Left ventricle myocardium inferior (tissue), 1 donor: ENCODE measurements around the gene FAU. TPM values are rescaled to one million over a fixed set of nuclear protein-coding genes. Genes with fewer than 3 reads are reported as not detected.

Experiments
- DNase-seq: peaks from one replicate; pipeline ENCODE4 v3.0.0-alpha.2; 2020
- H3K27ac ChIP-seq: fragments of 200-600 bp; replicated peaks from 2 replicates; pipeline ENCODE4 v1.8.0; 2021
- H3K27me3 ChIP-seq: fragments of 200-600 bp; 2 replicates; pipeline ENCODE4 v1.8.0; 2021; ENCODE audit warnings: low read depth
- H3K36me3 ChIP-seq: fragments of 200-600 bp; 2 replicates; pipeline ENCODE4 v1.8.0; 2021
- H3K4me1 ChIP-seq: fragments of 200-600 bp; 2 replicates; pipeline ENCODE4 v1.8.0; 2021
- H3K4me3 ChIP-seq: fragments of 200-600 bp; 2 replicates; pipeline ENCODE4 v1.8.0; 2021; ENCODE audit warnings: mild to moderate bottlenecking, moderate library complexity
- H3K9me3 ChIP-seq: fragments of 200-600 bp; replicated peaks from 2 replicates; pipeline ENCODE4 v1.8.0; 2021
- intact Hi-C: fragments of 100-400 bp; cut with micrococcal nuclease; formaldehyde crosslinking; loops from one replicate; pipeline ENCODE4 v1.11.0; 2022
- total RNA-seq: library from RNA; stranded (reverse); fragmentation: NEBNext Ultra II Directional; extraction: Animal tissue kit (Norgen Biotek cat#: 25700); gene quantifications from one replicate; pipeline ENCODE4 v1.2.1, GENCODE V29; 2021
- TF ChIP-seq, protein P1 (sequence below): fragments of 200-600 bp; IDR thresholded peaks from 2 replicates; pipeline ENCODE4 v1.8.0; 2021; ENCODE audit warnings: antibody characterized with exemption, mild to moderate bottlenecking, borderline replicate concordance
- donor health status: DM: no; HTN: yes; CAD: no; lungs with severe emphysema.

FAU gene
- total RNA-seq, 1 donor from 2014 or later: 629 TPM

DNA sequence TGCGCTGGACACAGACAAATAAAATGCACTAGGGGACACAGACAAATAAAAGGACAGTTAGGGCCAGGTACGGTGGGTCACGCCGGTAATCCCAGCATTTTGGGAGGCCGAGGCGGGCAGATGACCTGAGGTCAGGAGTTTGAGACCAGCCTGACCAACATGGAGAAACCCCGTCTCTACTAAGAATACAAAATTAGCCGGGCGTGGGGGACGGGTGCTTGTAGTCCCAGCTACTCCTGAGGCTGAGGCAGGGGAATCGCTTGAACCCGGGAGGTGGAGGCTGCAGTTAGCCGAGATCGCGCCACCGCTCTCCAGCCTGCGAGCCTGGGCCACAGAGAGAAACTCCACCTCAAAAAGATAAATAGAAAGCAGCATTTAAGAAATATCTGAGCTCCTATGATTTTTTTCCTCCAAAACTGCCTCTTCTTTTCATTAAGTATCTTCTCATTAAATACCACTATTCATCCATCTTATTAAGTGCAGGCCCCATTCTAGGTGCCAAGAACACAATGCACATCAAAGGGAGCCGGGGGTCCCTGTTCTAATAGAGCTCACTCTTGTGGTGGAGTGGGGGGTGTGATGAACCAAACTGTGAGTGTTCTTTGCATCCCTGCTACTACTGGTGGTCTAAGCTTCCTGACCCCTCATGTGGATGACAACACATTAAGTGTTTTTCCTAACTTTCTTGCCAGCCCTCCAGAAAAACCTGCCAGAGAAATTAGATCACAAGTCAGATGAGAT, 3.7 kb downstream of the FAU start:
- Histone ChIP-seq H3K27me3 (no peaks in the 10 kb centered on the region), H3K9me3 (no peaks in the 10 kb centered on the region), H3K4me1 (peaks cover 77% of the 10 kb centered on the region), H3K4me3 (peak overlapping the region; percentile 96), H3K36me3 (peaks cover 47% of the 10 kb centered on the region), H3K27ac (peak overlapping the region; percentile 89)
- DNase-seq: no peak
- intact Hi-C loops: no loop called here
- TF ChIP-seq, protein P1, sequence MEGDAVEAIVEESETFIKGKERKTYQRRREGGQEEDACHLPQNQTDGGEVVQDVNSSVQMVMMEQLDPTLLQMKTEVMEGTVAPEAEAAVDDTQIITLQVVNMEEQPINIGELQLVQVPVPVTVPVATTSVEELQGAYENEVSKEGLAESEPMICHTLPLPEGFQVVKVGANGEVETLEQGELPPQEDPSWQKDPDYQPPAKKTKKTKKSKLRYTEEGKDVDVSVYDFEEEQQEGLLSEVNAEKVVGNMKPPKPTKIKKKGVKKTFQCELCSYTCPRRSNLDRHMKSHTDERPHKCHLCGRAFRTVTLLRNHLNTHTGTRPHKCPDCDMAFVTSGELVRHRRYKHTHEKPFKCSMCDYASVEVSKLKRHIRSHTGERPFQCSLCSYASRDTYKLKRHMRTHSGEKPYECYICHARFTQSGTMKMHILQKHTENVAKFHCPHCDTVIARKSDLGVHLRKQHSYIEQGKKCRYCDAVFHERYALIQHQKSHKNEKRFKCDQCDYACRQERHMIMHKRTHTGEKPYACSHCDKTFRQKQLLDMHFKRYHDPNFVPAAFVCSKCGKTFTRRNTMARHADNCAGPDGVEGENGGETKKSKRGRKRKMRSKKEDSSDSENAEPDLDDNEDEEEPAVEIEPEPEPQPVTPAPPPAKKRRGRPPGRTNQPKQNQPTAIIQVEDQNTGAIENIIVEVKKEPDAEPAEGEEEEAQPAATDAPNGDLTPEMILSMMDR: peak; percentile 44

DNA sequence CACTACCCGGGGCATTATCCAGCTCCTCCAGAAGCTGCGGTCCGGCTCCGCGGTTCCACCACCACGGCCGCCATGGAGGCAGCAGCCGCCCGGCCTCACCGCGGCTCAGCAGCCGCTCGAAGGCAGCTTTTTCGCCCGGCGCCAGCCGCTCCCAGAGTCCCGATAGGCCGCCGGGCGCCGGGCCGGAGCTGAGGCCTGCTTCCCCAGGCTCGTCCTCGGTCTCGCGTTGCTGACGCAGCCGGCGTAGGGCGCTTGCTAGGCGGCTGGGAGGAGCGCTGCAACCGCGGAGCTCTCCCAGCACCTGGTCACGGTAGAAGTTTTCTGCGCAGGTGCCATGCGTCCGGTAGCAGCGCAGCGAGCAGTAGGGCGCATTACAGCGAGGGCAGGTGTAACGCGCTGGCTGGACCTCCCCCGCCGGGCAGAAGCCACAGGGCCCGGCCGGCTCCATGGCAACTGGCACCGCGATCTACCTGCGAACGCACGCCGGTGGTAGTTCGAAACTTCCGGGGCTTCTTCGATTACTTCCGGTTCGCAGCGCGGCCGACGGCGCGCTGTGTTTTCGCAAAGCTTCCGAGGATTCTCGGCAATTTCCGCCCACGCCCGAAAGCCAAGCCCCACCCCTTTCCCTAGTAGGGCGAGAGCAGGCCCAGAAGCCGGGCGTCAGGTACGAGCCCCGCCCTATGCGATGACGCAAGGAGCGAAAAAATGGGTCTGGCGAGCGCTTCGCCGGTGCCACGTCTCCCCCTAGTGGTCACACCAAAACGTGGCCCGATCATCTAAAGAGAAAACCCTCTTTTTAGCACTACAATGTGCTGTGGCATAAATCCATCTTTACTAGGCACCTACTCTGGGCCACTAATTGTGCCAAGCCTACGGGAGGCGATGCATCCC, 4.5 kb downstream of the FAU start, which contains the start of gene ZNHIT2:
Gene ZNHIT2 (minus strand): TSS at position 496 of the 891 bp plus-strand sequence. CDS start 48 bp downstream, at position 448.
- TF ChIP-seq, protein P1: peak; percentile 94
- H3K27me3 ChIP-seq: no peaks in the 10 kb centered on the region
- peak within 1 kb of the TSS; percentile 89 for H3K27ac ChIP-seq
- no peaks in the 10 kb centered on the region for H3K9me3 ChIP-seq
- peak within 1 kb of the TSS; percentile 96 for H3K4me3 ChIP-seq
- H3K4me1 ChIP-seq: peaks cover 77% of the 10 kb centered on the region
- intact Hi-C loops: no loop called here
- peaks cover 47% of the 10 kb centered on the region for H3K36me3 ChIP-seq
- DNase-seq: peak; percentile 100

DNA sequence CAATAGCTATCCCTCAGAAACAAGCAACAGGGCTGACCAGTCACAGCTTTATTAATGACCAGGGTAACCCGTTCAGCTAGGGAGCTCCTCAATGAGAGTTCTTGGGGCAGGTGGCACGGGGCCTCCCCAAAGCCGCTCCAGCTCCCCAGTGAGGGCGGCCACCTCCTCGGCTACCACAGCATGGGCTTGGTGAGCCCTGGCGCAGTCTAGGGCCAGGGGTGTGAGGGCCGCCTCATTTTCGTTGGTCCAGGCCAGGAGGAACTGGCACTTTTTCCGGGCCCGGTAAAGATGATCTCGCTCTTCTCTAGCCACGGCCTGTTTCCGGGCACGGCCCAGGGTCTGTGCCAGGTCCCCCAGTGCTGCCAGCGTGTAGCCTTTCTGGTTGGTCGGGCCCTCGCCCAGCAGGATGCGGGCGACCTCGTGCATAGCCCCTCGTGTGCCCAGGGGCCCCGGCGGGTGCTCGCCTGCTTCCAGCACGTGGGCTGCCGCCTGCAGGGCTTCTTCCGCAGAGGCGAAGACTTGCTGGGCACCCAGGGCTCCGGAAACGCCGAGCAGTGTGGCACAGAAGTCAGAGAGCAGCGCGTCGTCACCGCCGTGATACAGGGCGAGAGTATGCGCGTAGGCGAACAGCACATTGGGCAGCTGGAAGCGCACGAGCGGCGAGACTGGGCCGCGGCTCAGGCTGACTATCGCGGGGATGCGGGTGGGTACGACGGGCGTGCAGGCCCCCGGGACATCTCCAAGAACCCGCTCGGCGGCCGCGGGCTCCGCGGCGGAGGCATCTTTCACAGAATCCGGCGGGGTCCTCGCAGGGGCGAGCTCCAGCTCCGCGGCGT, 5.3 kb downstream of the FAU start:
- peaks cover 47% of the 10 kb centered on the region for H3K36me3 ChIP-seq
- TF ChIP-seq, protein P1: no peak
- peaks cover 79% of the 10 kb centered on the region for H3K4me1 ChIP-seq
- DNase-seq: no peak
- intact Hi-C loops: no loop called here
- peak overlapping the region; percentile 89 for H3K27ac ChIP-seq
- no peaks in the 10 kb centered on the region for H3K27me3 ChIP-seq
- peak overlapping the region; percentile 96 for H3K4me3 ChIP-seq
- H3K9me3 ChIP-seq: no peaks in the 10 kb centered on the region

DNA sequence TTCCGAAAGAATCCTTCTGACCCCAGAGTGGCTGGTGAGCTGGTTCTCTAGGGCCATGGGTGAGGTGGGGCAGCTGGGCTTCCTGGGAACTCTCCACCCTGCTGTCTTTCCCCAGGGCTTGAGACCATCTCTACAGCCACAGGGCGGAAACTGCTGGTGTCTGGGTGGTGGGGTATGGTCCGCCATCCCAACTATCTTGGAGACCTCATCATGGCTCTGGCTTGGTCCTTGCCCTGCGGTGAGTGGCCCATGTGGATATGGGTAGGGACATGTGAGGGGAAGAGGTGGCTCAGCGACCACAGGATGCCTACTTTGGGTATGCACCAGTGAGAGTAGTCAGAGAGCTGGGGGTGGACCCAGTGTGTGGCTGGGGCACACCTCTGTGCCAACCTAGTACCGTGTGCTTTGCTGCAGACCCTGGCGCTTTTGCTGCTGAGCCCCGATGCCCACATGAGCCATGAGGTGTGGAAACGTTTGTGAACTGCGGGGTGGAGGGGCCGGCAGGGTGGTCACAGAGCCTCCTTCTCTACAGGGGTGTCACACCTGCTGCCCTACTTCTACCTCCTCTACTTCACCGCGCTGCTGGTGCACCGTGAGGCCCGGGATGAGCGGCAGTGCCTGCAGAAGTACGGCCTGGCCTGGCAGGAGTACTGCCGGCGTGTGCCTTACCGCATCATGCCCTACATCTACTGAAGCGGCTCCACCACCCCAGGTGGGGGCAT, 6.4 kb downstream of the FAU start:
- Histone ChIP-seq H3K4me1 (peaks cover 79% of the 10 kb centered on the region), H3K9me3 (no peaks in the 10 kb centered on the region), H3K4me3 (peak overlapping the region; percentile 96), H3K27ac (no peak overlapping the region), H3K36me3 (peaks cover 40% of the 10 kb centered on the region), H3K27me3 (no peaks in the 10 kb centered on the region)
- intact Hi-C loops: no loop called here
- DNase-seq: no peak
- TF ChIP-seq, protein P1: no peak
